GM19328 (cell line): ENCODE data around the gene EIF4EBP2.

Experiments
- ATAC-seq: cut with Tn5 transposase; IDR thresholded peaks from one replicate; pipeline ENCODE4 v1.9.1; 2021; ENCODE audit warnings: mild to moderate bottlenecking, moderate library complexity; ENCODE audit not compliant: unreplicated experiment

EIF4EBP2 gene

DNA sequence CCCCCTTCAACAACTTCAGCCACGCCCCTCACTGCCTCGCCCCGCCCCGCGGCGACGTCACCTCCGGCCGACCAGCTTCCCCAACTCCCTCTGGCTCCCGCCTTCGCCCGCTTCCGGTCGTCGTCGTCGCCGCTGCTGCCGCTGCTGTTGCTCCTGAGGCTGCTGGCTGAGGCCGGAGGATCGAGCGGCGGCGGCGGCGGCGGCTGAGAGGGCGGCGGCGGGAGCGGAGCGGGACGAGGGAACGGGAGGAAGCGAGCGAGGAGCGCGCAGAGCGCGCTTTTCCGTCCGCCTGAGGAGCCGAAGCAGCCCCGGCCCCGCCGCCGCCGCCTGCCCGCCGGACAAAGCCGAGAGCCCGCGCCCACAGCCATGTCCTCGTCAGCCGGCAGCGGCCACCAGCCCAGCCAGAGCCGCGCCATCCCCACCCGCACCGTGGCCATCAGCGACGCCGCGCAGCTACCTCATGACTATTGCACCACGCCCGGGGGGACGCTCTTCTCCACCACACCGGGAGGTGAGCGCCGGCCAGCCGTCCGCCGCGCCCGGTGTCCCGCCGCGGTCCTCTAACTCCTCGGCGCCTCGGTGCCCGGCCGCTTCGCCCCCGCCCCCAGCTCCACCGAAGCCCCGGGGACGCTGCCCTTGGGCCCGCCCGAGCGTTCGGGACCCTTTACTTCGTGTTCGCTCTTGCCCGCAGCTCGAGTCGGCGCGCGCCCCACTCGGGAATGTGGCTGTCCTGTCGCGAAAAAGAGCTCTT, at the start of gene EIF4EBP2:
Gene EIF4EBP2 (plus strand): TSS at position 110 of the 751 bp plus-strand sequence. CDS start 257 bp downstream, at position 367.
- peak; percentile 85 for ATAC-seq

DNA sequence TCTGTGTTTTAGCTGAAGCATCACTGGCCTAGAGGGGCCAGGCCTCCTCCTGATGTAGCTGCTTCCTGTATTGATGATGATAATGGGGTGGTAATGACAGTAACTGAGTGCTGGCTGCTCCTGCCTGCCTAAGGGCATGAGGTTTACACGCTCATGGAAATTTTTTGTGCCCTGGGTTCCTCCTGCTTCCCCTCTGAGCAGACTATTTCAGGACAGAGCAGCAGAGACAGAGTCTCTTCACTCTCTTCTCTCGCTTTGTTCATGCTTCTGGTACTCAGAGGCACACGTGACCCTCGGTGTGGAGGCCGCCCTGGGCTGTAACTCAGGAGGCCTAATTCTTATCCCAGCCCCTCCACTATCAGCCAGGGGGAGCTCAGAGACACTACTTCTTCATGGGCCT, 49.4 kb upstream of the EIF4EBP2 start:
- no peak for ATAC-seq

- ATAC-seq = peak; percentile 59
Observed at GRCh38 chr10:70355051-70356021, 48.6 kb upstream of the EIF4EBP2 start.

GRCh38 chr10:70357565-70357964, 46.4 kb upstream of the EIF4EBP2 start:
- no peak for ATAC-seq

- ATAC-seq = no peak
Observed at GRCh38 chr10:70358446-70358845, 45.5 kb upstream of the EIF4EBP2 start.

GRCh38 chr10:70359017-70359550, 44.9 kb upstream of the EIF4EBP2 start:
- no peak for ATAC-seq

GRCh38 chr10:70360215-70360614, 43.7 kb upstream of the EIF4EBP2 start:
- ATAC-seq = no peak

DNA sequence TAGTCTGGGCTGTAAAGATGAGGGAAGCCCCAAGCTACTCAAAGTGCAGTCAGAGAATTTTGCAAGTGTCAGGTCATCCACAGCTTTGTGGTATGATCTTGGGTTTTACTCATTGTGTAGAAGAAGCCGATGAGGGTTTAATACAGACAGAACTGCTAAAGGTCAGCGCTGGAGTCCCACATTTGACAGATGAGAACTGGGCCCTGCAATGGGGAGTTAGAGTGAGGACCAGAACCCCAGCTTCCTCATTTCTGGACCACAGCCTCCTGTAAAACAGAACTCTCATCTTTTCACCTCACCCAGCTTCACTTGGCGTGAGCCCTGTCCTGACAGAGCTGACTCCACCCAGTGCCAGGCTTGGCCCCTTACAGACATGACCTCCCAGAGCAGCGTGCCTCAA, 41.6 kb upstream of the EIF4EBP2 start:
- no peak for ATAC-seq

- ATAC-seq = no peak
Observed at GRCh38 chr10:70363292-70363691, 40.7 kb upstream of the EIF4EBP2 start.

GRCh38 chr10:70363971-70364771, 39.8 kb upstream of the EIF4EBP2 start:
- ATAC-seq = peak; percentile 79

GRCh38 chr10:70364772-70365091, 39.2 kb upstream of the EIF4EBP2 start:
- ATAC-seq = no peak

- no peak for ATAC-seq
Observed at GRCh38 chr10:70367195-70367796, 36.6 kb upstream of the EIF4EBP2 start.

DNA sequence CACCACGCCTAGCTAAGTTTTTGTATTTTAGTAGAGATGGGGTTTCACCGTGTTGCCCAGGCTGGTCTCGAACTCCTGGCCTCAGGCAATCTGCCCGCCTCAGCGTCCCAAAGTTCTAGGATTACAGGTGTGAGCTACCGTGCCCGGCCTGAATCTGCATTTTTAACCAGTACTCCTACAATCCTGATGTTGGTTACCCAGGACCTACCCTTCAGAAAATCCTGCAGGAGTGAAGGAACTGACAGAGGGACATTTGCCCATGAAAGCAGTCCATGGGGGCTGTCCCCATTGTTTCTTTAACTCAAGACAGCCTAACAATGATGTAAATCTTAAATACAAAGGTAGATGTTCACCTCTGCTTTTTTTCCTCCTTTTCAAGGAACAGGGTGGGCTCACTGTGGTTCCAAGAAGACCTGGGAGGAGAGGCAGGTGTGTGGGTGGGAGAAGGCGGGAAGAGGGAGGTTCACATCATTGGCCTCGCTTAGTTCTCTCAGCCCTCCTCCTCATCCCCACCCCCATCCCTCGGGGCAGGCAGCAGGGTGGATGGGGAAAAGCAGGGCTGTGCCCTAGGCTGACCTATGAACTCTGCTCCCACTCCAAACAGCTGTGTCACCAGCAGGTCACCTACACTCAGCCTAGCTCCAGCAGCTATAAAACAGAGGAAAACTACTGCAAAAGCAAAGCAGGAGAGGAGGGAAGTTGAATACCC, 35.0 kb upstream of the EIF4EBP2 start:
- no peak for ATAC-seq

DNA sequence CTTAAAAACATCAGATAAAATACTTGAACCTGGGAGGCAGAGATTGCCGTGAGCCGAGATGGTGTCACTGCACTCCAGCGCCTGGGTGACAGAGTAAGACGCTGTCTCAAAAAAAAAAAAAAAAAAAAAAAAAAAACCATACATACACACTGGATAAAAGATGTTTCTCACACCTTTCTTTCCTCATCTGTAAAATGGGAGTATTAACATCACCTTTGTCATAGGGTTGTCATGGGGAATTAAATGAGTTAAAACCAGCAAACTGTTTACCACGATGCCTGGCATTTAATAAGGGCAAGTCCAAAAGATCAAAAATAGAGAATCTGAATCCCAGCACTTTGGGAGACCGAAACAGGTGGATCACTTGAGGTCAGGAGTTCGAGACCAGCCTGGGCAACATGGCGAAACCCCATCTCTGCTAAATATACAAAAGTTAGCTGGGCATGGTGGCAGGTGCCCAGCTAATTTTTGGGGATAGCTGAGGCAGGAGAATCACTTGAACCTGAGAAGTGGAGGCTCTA, 34.4 kb upstream of the EIF4EBP2 start:
- ATAC-seq = no peak

GRCh38 chr10:70370766-70371165, 33.2 kb upstream of the EIF4EBP2 start:
- no peak for ATAC-seq

DNA sequence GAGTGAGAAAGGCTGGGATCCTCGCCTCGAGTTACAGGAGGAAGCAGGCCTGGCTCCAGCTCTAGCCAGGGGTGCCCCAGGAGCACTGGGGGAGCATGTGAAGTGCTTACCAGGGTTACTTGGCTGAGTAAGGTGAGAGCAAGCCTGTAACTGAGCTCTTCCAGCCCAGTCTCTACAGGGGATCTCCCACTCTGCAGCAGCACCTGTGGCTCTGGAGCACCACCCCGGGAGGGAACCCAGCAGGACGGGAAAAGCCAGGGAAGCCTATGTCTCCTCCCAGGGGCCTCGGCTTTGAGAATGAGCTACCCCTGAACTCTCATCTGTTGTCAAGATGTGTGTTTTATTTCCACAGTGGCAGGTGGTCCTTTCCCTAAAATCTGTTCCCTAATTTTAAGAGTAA, 32.1 kb upstream of the EIF4EBP2 start:
- ATAC-seq = no peak

GRCh38 chr10:70374775-70375614, 28.9 kb upstream of the EIF4EBP2 start:
- ATAC-seq = no peak

DNA sequence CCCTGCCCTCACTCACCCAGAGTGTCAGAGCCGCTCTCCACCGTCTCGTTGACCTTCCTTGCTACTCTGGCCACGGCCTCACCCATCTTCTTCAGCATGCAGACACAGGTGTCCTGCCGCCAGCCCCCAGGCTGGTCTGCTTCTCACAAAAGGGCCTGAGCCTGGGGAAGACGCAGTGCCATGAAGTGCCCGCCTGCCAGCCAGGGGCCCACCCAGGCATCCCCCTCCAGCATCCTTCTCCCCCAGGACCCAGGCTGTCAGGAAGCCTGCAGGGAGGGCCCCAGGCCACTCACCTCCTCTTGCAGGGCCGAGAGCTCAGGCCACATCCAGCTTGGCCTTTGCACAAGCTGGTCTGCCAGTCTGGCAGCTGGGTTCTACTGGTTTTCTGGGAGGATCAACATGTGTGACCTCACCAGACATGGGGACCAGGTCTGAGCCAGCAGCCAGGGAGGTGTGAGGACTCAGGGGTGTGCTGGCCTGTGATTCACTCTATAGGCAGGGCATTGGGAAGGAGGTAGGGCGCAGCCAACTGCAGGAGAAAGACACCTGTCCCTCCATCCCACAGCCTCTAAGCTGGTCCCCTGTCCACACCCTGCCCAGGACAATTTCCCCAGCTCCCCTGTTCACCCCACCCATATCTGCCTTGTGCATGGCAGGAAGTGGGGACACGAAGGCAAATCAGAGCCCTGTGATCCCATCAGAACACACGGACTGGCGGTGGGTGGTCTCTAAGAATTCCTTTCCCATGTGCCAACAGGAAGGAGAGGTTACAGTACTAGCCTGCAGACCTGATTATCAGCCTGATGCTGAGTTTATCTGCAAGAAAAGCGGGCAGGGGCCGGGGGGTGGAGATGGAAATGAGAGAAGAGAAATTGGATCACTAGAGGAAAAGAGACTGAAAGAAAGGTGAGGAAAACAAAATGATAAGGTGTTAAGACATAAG, 27.2 kb upstream of the EIF4EBP2 start:
- ATAC-seq = no peak
